ENCODE measurements around the gene DAPK1.
A peak's percentile ranks its signal among the peaks of the same experiment; 100 is the strongest.

Gene DAPK1

DNA sequence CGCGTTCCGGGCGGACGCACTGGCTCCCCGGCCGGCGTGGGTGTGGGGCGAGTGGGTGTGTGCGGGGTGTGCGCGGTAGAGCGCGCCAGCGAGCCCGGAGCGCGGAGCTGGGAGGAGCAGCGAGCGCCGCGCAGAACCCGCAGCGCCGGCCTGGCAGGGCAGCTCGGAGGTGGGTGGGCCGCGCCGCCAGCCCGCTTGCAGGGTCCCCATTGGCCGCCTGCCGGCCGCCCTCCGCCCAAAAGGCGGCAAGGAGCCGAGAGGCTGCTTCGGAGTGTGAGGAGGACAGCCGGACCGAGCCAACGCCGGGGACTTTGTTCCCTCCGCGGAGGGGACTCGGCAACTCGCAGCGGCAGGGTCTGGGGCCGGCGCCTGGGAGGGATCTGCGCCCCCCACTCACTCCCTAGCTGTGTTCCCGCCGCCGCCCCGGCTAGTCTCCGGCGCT, at the start of gene DAPK1:
DAPK1 (plus strand) TSS at position 264 of the 442 bp plus-strand sequence. CDS start 1,211 bp downstream, outside the sequence.
- Histone ChIP-seq H3K4me1 (ENCODE audit: control insufficient read depth, insufficient read depth, low read length, unreplicated experiment) (peaks cover 25% of the 10 kb centered on the region), H2AFZ (ENCODE audit: low read length, unreplicated experiment) (peak within 1 kb of the TSS; percentile 79), H3K4me3 (ENCODE audit: low read depth, low read length) (peak within 1 kb of the TSS; percentile 80), H3K79me2 (ENCODE audit: control insufficient read depth, insufficient read depth, low read length, unreplicated experiment) (no peaks in the 10 kb centered on the region), H3K27me3 (ENCODE audit: insufficient read depth, low read length) (no peaks in the 10 kb centered on the region), H3K27ac (ENCODE audit: low read depth, low read length) (no peak within 1 kb of the TSS), H3K36me3 (ENCODE audit: insufficient read depth, low read length) (no peaks in the 10 kb centered on the region)

DNA sequence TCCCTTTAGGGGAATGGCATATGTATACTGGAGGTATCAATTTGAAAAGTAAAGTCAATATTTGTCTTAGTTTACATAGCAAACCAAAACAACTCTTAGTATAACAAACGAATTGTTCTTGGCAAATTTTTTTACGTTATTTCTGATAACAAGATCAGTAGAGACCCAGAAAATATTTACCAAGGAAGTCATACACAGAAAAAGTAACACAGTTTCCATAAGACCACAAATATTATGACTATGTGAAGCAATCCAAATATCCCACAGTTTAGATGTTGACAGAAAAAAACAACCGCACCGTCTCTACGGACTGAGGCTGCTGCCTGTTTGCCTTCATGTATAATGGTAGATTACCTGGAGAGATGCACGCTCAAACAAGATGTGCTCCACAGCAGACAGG, 46.5 kb upstream of the DAPK1 start:
- Histone ChIP-seq H3K4me3 (ENCODE audit: low read depth, low read length) (no peak overlapping the region), H3K27ac (ENCODE audit: low read depth, low read length) (no peak overlapping the region), H2AFZ (ENCODE audit: low read length, unreplicated experiment) (no peak overlapping the region), H3K36me3 (ENCODE audit: insufficient read depth, low read length) (no peaks in the 10 kb centered on the region), H3K4me1 (ENCODE audit: control insufficient read depth, insufficient read depth, low read length, unreplicated experiment) (no peaks in the 10 kb centered on the region), H3K27me3 (ENCODE audit: insufficient read depth, low read length) (no peaks in the 10 kb centered on the region), H3K79me2 (ENCODE audit: control insufficient read depth, insufficient read depth, low read length, unreplicated experiment) (no peaks in the 10 kb centered on the region)

DNA sequence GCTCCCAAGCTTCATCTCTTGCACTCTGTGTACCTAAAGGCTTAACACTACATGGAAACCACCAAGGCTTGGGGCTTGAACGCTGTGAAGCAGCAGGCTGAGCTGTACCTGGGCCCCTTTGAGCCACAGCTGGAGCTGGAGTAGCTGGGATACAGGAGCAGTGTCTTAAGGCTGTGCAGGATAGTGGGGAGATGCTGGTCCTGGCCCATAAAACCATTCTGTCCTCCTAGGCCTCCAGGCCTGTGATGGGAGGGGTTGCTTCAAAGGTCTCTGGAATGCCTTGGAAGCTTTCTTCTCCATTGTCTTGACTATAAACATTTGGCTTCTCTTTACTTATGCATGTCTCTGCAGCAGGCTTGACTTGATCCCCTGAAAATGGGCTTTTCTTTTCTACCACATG, 42.3 kb upstream of the DAPK1 start:
- no peaks in the 10 kb centered on the region for H3K27me3 ChIP-seq (ENCODE audit: insufficient read depth, low read length)
- no peaks in the 10 kb centered on the region for H3K36me3 ChIP-seq (ENCODE audit: insufficient read depth, low read length)
- H3K4me1 ChIP-seq (ENCODE audit: control insufficient read depth, insufficient read depth, low read length, unreplicated experiment): no peaks in the 10 kb centered on the region
- no peak overlapping the region for H2AFZ ChIP-seq (ENCODE audit: low read length, unreplicated experiment)
- no peaks in the 10 kb centered on the region for H3K79me2 ChIP-seq (ENCODE audit: control insufficient read depth, insufficient read depth, low read length, unreplicated experiment)
- no peak overlapping the region for H3K4me3 ChIP-seq (ENCODE audit: low read depth, low read length)
- no peak overlapping the region for H3K27ac ChIP-seq (ENCODE audit: low read depth, low read length)

DNA sequence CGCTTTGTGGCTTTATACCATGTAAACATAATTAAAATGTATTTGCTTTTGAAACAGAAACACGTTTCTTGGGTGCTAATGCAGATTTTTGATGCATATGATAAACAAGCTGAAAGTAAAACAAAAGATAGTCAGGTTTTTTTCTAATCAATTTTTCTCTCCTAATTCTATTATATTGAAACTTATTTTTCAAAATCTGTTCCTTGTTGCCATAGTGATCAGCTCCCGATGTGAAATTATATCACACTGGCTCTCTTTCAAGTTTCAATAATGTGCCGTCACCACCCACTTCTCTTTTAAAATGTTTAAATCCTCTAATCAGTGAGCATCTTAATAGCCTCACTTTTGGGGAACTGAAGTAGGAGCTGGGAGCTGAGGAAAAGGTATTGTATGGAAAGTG, 36.4 kb upstream of the DAPK1 start:
- H3K36me3 ChIP-seq (ENCODE audit: insufficient read depth, low read length): no peaks in the 10 kb centered on the region
- H3K27me3 ChIP-seq (ENCODE audit: insufficient read depth, low read length): no peaks in the 10 kb centered on the region
- no peak overlapping the region for H2AFZ ChIP-seq (ENCODE audit: low read length, unreplicated experiment)
- no peak overlapping the region for H3K27ac ChIP-seq (ENCODE audit: low read depth, low read length)
- H3K4me1 ChIP-seq (ENCODE audit: control insufficient read depth, insufficient read depth, low read length, unreplicated experiment): peaks cover 6% of the 10 kb centered on the region
- H3K79me2 ChIP-seq (ENCODE audit: control insufficient read depth, insufficient read depth, low read length, unreplicated experiment): no peaks in the 10 kb centered on the region
- H3K4me3 ChIP-seq (ENCODE audit: low read depth, low read length): no peak overlapping the region

DNA sequence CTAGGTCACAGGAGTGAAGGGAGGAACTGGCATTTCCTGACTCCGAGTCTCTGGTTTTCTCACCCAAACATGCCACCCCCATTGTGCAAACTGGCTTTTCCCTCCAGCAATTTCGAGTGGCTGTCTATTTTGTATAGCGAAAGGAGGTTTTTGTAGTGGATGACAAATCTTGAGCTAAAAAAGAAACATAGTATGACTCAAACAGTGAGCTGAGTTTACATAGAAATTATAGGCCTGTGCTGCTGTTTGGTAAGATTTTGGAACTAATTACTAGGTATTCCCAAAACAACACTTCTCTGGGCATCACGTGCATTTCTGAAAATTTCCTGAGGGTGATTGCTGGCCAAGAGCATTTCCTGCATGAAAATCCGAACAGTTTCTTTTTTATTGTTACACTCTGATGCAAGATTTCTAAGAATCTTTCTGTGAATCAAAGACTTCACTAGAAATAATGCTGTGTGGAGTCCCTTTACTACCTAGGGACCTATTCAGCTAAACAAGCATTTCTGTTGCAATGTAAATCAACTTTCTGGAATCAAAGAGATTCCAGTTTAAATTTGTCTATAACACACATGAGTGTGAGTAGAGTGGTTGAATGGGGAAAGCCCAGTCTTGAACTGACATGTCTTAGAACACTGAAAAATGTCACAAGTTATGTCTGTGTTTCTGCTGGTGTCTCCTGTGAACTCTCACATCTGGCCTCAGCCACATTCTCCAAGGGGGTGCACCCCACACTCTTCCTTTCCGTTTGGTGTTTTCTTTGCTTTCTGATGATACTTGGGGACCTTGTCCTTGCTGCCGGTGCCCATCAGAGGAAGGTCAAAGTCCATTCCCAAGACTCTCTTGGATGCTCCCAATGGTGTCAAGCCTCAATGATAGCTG, 33.3 kb upstream of the DAPK1 start:
- no peak overlapping the region for H3K4me3 ChIP-seq (ENCODE audit: low read depth, low read length)
- no peaks in the 10 kb centered on the region for H3K36me3 ChIP-seq (ENCODE audit: insufficient read depth, low read length)
- no peaks in the 10 kb centered on the region for H3K79me2 ChIP-seq (ENCODE audit: control insufficient read depth, insufficient read depth, low read length, unreplicated experiment)
- no peaks in the 10 kb centered on the region for H3K27me3 ChIP-seq (ENCODE audit: insufficient read depth, low read length)
- peak overlapping the region; percentile 6 for H2AFZ ChIP-seq (ENCODE audit: low read length, unreplicated experiment)
- no peak overlapping the region for H3K27ac ChIP-seq (ENCODE audit: low read depth, low read length)
- H3K4me1 ChIP-seq (ENCODE audit: control insufficient read depth, insufficient read depth, low read length, unreplicated experiment): peaks cover 6% of the 10 kb centered on the region

DNA sequence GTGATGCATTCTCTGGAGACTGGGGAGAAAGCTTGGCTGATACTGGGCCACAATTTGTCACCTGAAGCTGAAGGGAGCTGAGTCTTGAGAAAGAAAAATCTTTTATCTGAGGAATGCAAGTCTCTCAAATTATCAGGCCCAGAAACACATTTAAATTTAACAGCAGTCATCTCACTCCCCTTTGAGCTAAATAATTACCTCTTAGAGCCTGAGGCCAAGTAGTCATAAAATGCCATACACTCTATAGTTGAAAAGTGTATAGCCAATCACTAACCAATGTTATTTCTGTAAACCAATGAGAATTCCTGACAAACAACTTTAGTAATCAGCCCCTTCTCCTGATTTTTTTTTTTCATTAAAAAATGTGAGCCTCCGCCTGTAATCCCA, 32.7 kb upstream of the DAPK1 start:
- no peaks in the 10 kb centered on the region for H3K36me3 ChIP-seq (ENCODE audit: insufficient read depth, low read length)
- no peak overlapping the region for H3K4me3 ChIP-seq (ENCODE audit: low read depth, low read length)
- H3K79me2 ChIP-seq (ENCODE audit: control insufficient read depth, insufficient read depth, low read length, unreplicated experiment): no peaks in the 10 kb centered on the region
- H3K27ac ChIP-seq (ENCODE audit: low read depth, low read length): no peak overlapping the region
- H3K4me1 ChIP-seq (ENCODE audit: control insufficient read depth, insufficient read depth, low read length, unreplicated experiment): peaks cover 6% of the 10 kb centered on the region
- no peak overlapping the region for H2AFZ ChIP-seq (ENCODE audit: low read length, unreplicated experiment)
- H3K27me3 ChIP-seq (ENCODE audit: insufficient read depth, low read length): no peaks in the 10 kb centered on the region

DNA sequence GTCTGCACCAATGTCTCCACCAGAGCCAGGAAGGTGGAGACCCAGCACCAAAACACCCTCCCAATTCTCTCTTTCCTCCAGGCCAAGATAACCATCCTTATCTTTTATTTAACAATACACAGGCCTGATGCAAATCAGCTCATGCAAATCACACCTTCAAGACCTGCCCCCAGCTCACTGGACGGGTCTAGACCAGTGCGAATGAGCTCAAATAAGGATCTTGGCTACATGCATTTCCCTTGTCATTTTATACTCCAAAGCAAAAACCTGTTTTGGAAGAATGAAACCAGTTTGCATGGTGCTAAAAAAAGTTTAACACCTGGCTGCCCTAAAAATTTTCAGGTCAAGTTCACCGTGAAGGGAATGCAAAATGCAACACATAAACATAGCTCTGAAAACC, 31.9 kb upstream of the DAPK1 start:
- peaks cover 6% of the 10 kb centered on the region for H3K4me1 ChIP-seq (ENCODE audit: control insufficient read depth, insufficient read depth, low read length, unreplicated experiment)
- no peaks in the 10 kb centered on the region for H3K79me2 ChIP-seq (ENCODE audit: control insufficient read depth, insufficient read depth, low read length, unreplicated experiment)
- H3K27me3 ChIP-seq (ENCODE audit: insufficient read depth, low read length): no peaks in the 10 kb centered on the region
- H2AFZ ChIP-seq (ENCODE audit: low read length, unreplicated experiment): no peak overlapping the region
- H3K4me3 ChIP-seq (ENCODE audit: low read depth, low read length): no peak overlapping the region
- no peak overlapping the region for H3K27ac ChIP-seq (ENCODE audit: low read depth, low read length)
- no peaks in the 10 kb centered on the region for H3K36me3 ChIP-seq (ENCODE audit: insufficient read depth, low read length)

DNA sequence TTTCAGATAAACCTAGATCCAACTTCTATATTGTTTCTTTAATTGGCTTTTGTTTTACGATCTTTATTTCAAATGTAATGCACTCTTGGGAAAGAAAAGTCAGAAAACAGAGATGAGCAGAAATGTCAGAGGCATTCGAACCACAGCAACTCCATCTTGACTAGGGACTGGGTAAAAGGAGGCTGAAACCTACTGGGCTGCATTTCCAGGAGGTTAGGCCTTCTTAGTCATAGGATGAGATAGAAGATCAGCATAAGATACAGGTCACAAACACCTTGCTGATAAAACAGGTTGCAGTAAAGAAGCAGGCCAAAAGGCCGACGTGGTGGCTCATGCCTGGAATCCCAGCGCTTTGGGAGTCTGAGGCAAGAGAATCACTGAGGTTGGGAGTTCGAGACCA, 30.5 kb upstream of the DAPK1 start:
- H3K27me3 ChIP-seq (ENCODE audit: insufficient read depth, low read length): no peaks in the 10 kb centered on the region
- H3K4me3 ChIP-seq (ENCODE audit: low read depth, low read length): no peak overlapping the region
- no peak overlapping the region for H3K27ac ChIP-seq (ENCODE audit: low read depth, low read length)
- H3K79me2 ChIP-seq (ENCODE audit: control insufficient read depth, insufficient read depth, low read length, unreplicated experiment): no peaks in the 10 kb centered on the region
- H3K36me3 ChIP-seq (ENCODE audit: insufficient read depth, low read length): no peaks in the 10 kb centered on the region
- H2AFZ ChIP-seq (ENCODE audit: low read length, unreplicated experiment): no peak overlapping the region
- peaks cover 6% of the 10 kb centered on the region for H3K4me1 ChIP-seq (ENCODE audit: control insufficient read depth, insufficient read depth, low read length, unreplicated experiment)

DNA sequence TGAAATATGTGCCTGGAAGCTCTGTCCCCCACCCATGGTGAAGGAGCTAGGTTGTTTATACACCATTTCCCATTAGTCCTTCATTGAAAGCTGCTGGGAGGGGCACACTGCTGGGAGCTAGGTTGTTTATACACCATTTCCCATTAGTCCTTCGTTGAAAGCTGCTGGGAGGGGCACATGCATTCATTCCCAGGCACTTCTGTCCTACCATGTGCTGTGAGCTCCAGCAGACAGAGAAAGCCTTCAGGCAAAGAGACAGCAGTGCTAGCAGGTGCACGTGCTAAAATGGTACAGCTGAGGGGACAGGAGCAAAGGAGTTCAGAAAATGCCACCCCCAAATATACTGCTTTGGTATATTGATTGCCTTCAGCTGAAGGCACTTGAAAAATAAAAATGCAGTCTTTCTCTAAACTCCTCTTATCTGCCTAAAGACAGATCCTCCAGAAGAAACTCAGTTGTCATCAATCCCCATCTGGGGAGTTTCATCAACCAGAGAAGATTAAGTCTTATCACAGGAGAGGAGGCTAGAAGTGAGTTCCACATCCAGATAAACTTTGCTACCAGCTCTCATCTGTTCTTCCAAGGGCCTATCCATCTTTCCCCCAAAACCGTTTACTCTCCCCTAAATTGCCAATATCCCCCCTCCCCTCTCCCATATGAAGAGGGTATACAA, 27.7 kb upstream of the DAPK1 start:
- Histone ChIP-seq H3K36me3 (ENCODE audit: insufficient read depth, low read length) (no peaks in the 10 kb centered on the region), H3K4me1 (ENCODE audit: control insufficient read depth, insufficient read depth, low read length, unreplicated experiment) (no peaks in the 10 kb centered on the region), H3K27me3 (ENCODE audit: insufficient read depth, low read length) (no peaks in the 10 kb centered on the region), H3K79me2 (ENCODE audit: control insufficient read depth, insufficient read depth, low read length, unreplicated experiment) (no peaks in the 10 kb centered on the region), H2AFZ (ENCODE audit: low read length, unreplicated experiment) (no peak overlapping the region), H3K27ac (ENCODE audit: low read depth, low read length) (no peak overlapping the region), H3K4me3 (ENCODE audit: low read depth, low read length) (no peak overlapping the region)

DNA sequence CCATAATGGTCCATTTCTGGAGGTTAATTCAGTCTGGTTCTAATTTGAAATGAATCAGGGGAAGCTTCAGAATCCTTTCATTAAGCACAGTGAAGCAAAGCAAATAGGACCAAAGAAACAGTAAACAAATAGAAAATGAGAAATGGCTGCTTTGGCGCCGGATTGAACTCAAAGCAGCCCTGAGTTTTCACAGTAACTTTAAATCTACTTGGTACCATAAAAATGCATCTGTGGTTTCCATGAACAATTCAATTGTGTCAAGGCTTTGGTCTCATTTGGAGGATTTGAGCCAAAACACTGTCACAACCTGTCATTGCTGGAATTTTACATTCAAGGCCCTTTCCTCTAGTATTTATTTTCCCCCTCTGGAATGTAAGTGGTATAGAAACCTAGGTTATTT, 25.9 kb upstream of the DAPK1 start:
- Histone ChIP-seq H3K27ac (ENCODE audit: low read depth, low read length) (no peak overlapping the region), H3K36me3 (ENCODE audit: insufficient read depth, low read length) (no peaks in the 10 kb centered on the region), H3K4me3 (ENCODE audit: low read depth, low read length) (no peak overlapping the region), H3K27me3 (ENCODE audit: insufficient read depth, low read length) (no peaks in the 10 kb centered on the region), H2AFZ (ENCODE audit: low read length, unreplicated experiment) (no peak overlapping the region), H3K4me1 (ENCODE audit: control insufficient read depth, insufficient read depth, low read length, unreplicated experiment) (no peaks in the 10 kb centered on the region), H3K79me2 (ENCODE audit: control insufficient read depth, insufficient read depth, low read length, unreplicated experiment) (no peaks in the 10 kb centered on the region)

DNA sequence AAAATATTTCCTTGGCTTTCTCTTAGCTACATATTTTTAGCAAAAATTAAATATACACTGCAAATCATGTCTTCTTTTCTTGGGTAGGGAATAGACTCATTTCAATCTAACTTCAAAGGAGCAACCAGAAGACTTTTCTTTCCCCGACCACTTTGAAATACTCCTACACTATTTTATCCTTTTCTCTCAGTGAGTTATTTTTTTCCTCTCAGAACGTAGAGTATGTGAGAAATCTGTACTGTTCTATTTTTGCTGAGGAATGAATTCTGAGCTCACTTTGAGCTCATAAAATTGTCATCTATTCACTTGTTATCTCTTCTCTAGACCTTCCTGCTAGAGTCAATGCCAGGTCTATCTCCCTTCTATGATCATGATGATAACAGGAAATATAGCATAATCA, 22.2 kb upstream of the DAPK1 start:
- no peaks in the 10 kb centered on the region for H3K36me3 ChIP-seq (ENCODE audit: insufficient read depth, low read length)
- H3K4me3 ChIP-seq (ENCODE audit: low read depth, low read length): no peak overlapping the region
- no peak overlapping the region for H2AFZ ChIP-seq (ENCODE audit: low read length, unreplicated experiment)
- H3K4me1 ChIP-seq (ENCODE audit: control insufficient read depth, insufficient read depth, low read length, unreplicated experiment): no peaks in the 10 kb centered on the region
- no peaks in the 10 kb centered on the region for H3K27me3 ChIP-seq (ENCODE audit: insufficient read depth, low read length)
- H3K27ac ChIP-seq (ENCODE audit: low read depth, low read length): no peak overlapping the region
- no peaks in the 10 kb centered on the region for H3K79me2 ChIP-seq (ENCODE audit: control insufficient read depth, insufficient read depth, low read length, unreplicated experiment)

Data from ACC112 (cell line).